Smooth muscle cell (in vitro differentiated cells): ENCODE data around the gene FCAMR. TPM values are rescaled to one million over a fixed set of nuclear protein-coding genes. Genes with fewer than 3 reads are reported as not detected.

Experiments
- DNase-seq: peaks from one replicate; lab custom pipeline; 2025; ENCODE audit not compliant: unreplicated experiment; lab: John Stamatoyannopoulos, UW
- H2AFZ ChIP-seq: fragments of 200-600 bp; sonication (generic); 2 replicates; pipeline ENCODE4 v1.6.0; 2016; ENCODE audit warnings: antibody characterized with exemption, low read depth, mild to moderate bottlenecking
- H3F3A ChIP-seq: fragments of 200-600 bp; sonication (generic); 2 replicates; pipeline ENCODE4 v1.6.0; 2017; ENCODE audit warnings: antibody characterized with exemption, low read depth
- H3K27ac ChIP-seq: fragments of 200-600 bp; sonication (generic); 2 replicates; pipeline ENCODE4 v1.5.1; 2016; ENCODE audit warnings: low read depth, mild to moderate bottlenecking
- H3K27me3 ChIP-seq: fragments of 200-600 bp; sonication (generic); 2 replicates; pipeline ENCODE4 v1.6.1; 2016; ENCODE audit warnings: low read depth, mild to moderate bottlenecking
- H3K36me3 ChIP-seq: fragments of 200-600 bp; sonication (generic); 2 replicates; pipeline ENCODE4 v1.5.1; 2016; ENCODE audit warnings: low read depth
- H3K4me1 ChIP-seq: fragments of 200-600 bp; sonication (generic); 2 replicates; pipeline ENCODE4 v1.5.1; 2016; ENCODE audit warnings: low read depth
- H3K4me2 ChIP-seq: fragments of 200-600 bp; sonication (generic); 2 replicates; pipeline ENCODE4 v1.6.0; 2016; ENCODE audit warnings: mild to moderate bottlenecking
- H3K4me3 ChIP-seq: fragments of 200-600 bp; sonication (generic); 2 replicates; pipeline ENCODE4 v1.5.1; 2016; ENCODE audit warnings: mild to moderate bottlenecking
- H3K79me2 ChIP-seq: fragments of 200-600 bp; sonication (generic); 2 replicates; pipeline ENCODE4 v1.6.0; 2016; ENCODE audit warnings: low read depth, mild to moderate bottlenecking
- H3K9ac ChIP-seq: fragments of 200-600 bp; sonication (generic); 2 replicates; pipeline ENCODE4 v1.6.0; 2016; ENCODE audit warnings: low read depth
- H3K9me3 ChIP-seq: fragments of 200-600 bp; sonication (generic); replicated peaks from 2 replicates; pipeline ENCODE4 v1.5.1; 2016; ENCODE audit warnings: low read depth
- H4K20me1 ChIP-seq: fragments of 200-600 bp; sonication (generic); 2 replicates; pipeline ENCODE4 v1.6.0; 2016; ENCODE audit warnings: low read depth
- WGBS: methylation state at CpG from one replicate; pipeline ENCODE4 v1.1.7; 2016; ENCODE audit warnings: low lambda C conversion rate; 5-methylcytosine and 5-hydroxymethylcytosine counted together
- polyA plus RNA-seq: library from polyadenylated mRNA; unstranded; fragments of >200 nt; fragmentation: Nextera tagmentation; extraction: Ambion mirVana; gene quantifications from 2 replicates; pipeline ENCODE4 v1.2.1, GENCODE V29; 2016
- total RNA-seq: library from RNA; depleted of rRNA; stranded (reverse); fragments of >200 nt; gene quantifications from 2 replicates; pipeline ENCODE4 v1.2.3, GENCODE V29; 2014
- TF ChIP-seq, protein P1 (sequence below): fragments of 200-600 bp; sonication (generic); IDR thresholded peaks from 2 replicates; pipeline ENCODE4 v1.5.1; 2017; ENCODE audit warnings: borderline replicate concordance, mild to moderate bottlenecking, antibody characterized with exemption; ENCODE audit not compliant: insufficient read depth, poor library complexity, severe bottlenecking

FCAMR gene
- total and polyA plus RNA-seq, 2 experiments from 2014 or later: not detected

GRCh38 chr1:206949208-206949607, 21.1 kb downstream of the FCAMR start:
- Histone ChIP-seq H3K27me3 (peaks cover 56% of the 10 kb centered on the region), H3K4me2 (no peak overlapping the region), H3K9ac (no peak overlapping the region), H3K79me2 (no peaks in the 10 kb centered on the region), H2AFZ (no peak overlapping the region), H3K4me3 (no peak overlapping the region), H4K20me1 (no peaks in the 10 kb centered on the region), H3K4me1 (no peaks in the 10 kb centered on the region), H3F3A (no peaks in the 10 kb centered on the region), H3K27ac (no peak overlapping the region), H3K36me3 (no peaks in the 10 kb centered on the region), H3K9me3 (no peaks in the 10 kb centered on the region)
- no peak for DNase-seq
- 95% methylated on average over 4 of the region's 4 CpGs for WGBS
- TF ChIP-seq, protein P1, sequence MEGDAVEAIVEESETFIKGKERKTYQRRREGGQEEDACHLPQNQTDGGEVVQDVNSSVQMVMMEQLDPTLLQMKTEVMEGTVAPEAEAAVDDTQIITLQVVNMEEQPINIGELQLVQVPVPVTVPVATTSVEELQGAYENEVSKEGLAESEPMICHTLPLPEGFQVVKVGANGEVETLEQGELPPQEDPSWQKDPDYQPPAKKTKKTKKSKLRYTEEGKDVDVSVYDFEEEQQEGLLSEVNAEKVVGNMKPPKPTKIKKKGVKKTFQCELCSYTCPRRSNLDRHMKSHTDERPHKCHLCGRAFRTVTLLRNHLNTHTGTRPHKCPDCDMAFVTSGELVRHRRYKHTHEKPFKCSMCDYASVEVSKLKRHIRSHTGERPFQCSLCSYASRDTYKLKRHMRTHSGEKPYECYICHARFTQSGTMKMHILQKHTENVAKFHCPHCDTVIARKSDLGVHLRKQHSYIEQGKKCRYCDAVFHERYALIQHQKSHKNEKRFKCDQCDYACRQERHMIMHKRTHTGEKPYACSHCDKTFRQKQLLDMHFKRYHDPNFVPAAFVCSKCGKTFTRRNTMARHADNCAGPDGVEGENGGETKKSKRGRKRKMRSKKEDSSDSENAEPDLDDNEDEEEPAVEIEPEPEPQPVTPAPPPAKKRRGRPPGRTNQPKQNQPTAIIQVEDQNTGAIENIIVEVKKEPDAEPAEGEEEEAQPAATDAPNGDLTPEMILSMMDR: no peak

DNA sequence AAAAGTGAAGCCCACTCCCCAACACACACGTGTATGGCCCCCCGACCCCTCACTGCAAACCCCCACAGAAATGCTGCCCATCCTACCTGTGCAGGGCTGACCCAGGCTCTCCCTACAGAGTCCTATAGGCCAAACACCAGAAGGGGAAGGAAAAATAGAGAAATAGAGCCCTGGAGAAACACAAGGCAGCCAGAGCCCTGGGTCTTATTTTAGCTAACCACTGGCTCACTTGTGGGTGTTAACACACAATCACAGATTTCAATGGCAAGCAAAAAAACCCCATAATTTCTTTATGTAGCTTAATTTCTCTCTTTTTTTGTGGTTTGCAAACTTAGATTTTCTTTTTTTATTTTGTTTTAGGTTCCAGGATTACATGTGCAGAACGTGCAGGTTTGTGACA, 23.0 kb downstream of the FCAMR start:
- Histone ChIP-seq H3K4me3 (no peak overlapping the region), H3K4me1 (no peaks in the 10 kb centered on the region), H3K27me3 (peaks cover 75% of the 10 kb centered on the region), H3K9ac (no peak overlapping the region), H4K20me1 (no peaks in the 10 kb centered on the region), H3K36me3 (no peaks in the 10 kb centered on the region), H3K9me3 (no peaks in the 10 kb centered on the region), H3K4me2 (no peak overlapping the region), H3K27ac (no peak overlapping the region), H3K79me2 (no peaks in the 10 kb centered on the region), H3F3A (no peaks in the 10 kb centered on the region), H2AFZ (no peak overlapping the region)
- WGBS: 81% methylated on average over 3 of the region's 3 CpGs
- TF ChIP-seq, protein P1: no peak
- no peak for DNase-seq

GRCh38 chr1:206946261-206946660, 24.0 kb downstream of the FCAMR start, which contains the start of gene PIGR:
Gene PIGR (minus strand): TSS chr1:206946466. CDS start chr1:206940531, 5,935 bp downstream.
- Histone ChIP-seq H3K79me2 (no peaks in the 10 kb centered on the region), H3K9me3 (no peaks in the 10 kb centered on the region), H3K4me2 (no peak within 1 kb of the TSS), H2AFZ (no peak within 1 kb of the TSS), H3F3A (no peaks in the 10 kb centered on the region), H3K27ac (no peak within 1 kb of the TSS), H4K20me1 (no peaks in the 10 kb centered on the region), H3K4me3 (no peak within 1 kb of the TSS), H3K36me3 (no peaks in the 10 kb centered on the region), H3K9ac (no peak within 1 kb of the TSS), H3K27me3 (peaks cover 80% of the 10 kb centered on the region), H3K4me1 (no peaks in the 10 kb centered on the region)
- no peak for DNase-seq
- TF ChIP-seq, protein P1: no peak
- 81% methylated on average over 7 of the region's 7 CpGs for whole genome bisulfite sequencing

GRCh38 chr1:206945779-206946178, 24.5 kb downstream of the FCAMR start:
- Histone ChIP-seq H3K4me2 (no peak overlapping the region), H3K79me2 (no peaks in the 10 kb centered on the region), H3K4me3 (no peak overlapping the region), H3K27me3 (peaks cover 80% of the 10 kb centered on the region), H3K36me3 (no peaks in the 10 kb centered on the region), H3K27ac (no peak overlapping the region), H2AFZ (no peak overlapping the region), H4K20me1 (no peaks in the 10 kb centered on the region), H3K9ac (no peak overlapping the region), H3K4me1 (no peaks in the 10 kb centered on the region), H3K9me3 (no peaks in the 10 kb centered on the region), H3F3A (no peaks in the 10 kb centered on the region)
- TF ChIP-seq, protein P1: no peak
- whole genome bisulfite sequencing: 90% methylated on average over 4 of the region's 4 CpGs
- DNase-seq: no peak
